ENCODE data around the gene ZNF211. TPM values are rescaled to one million over a fixed set of nuclear protein-coding genes. Genes with fewer than 3 reads are reported as not detected.

ZNF211 gene
- polyA plus RNA-seq, 1 donor from 2014 or later: 17.8 TPM

GRCh38 chr19:57672466-57672865, 39.5 kb downstream of the ZNF211 start:
- H3K9me3 Mint-ChIP-seq: peaks cover 3 to 8% (median 4%) of the 10 kb centered on the region in 3 donors
- H3K27ac Mint-ChIP-seq: no peak overlapping the region
- peaks cover 0 to 1% (median 0%) of the 10 kb centered on the region in 3 donors for H3K4me1 Mint-ChIP-seq
- peaks cover 3% of the 10 kb centered on the region for H3K36me3 Mint-ChIP-seq
- peaks cover 7% of the 10 kb centered on the region for H3K27me3 Mint-ChIP-seq
- H3K4me3 Mint-ChIP-seq: no peak overlapping the region

GRCh38 chr19:57675881-57676280, 42.9 kb downstream of the ZNF211 start:
- H3K9me3 Mint-ChIP-seq: peaks cover 1 to 15% (median 7%) of the 10 kb centered on the region in 3 donors
- peaks cover 0 to 1% (median 0%) of the 10 kb centered on the region in 3 donors for H3K4me1 Mint-ChIP-seq
- H3K27ac Mint-ChIP-seq: no peak overlapping the region
- H3K4me3 Mint-ChIP-seq: no peak overlapping the region
- H3K36me3 Mint-ChIP-seq: peaks cover 5% of the 10 kb centered on the region
- H3K27me3 Mint-ChIP-seq: no peaks in the 10 kb centered on the region

- Mint-ChIP-seq H3K36me3 (peaks cover 45% of the 10 kb centered on the region), H3K27ac (peak overlapping the region; percentile 65 to 99 (median 95)), H3K4me3 (peak overlapping the region; percentile 88 to 99 (median 98)), H3K27me3 (no peaks in the 10 kb centered on the region), H3K9me3 (peaks cover 10 to 50% (median 43%) of the 10 kb centered on the region in 3 donors), H3K4me1 (peaks cover 19 to 32% (median 24%) of the 10 kb centered on the region in 3 donors)
Measured at GRCh38 chr19:57682226-57682766, 49.3 kb downstream of the ZNF211 start.

- H3K4me1 Mint-ChIP-seq: peaks cover 16 to 27% (median 19%) of the 10 kb centered on the region in 3 donors
- no peak overlapping the region for H3K27ac Mint-ChIP-seq
- no peaks in the 10 kb centered on the region for H3K27me3 Mint-ChIP-seq
- peaks cover 58% of the 10 kb centered on the region for H3K36me3 Mint-ChIP-seq
- H3K9me3 Mint-ChIP-seq: peaks cover 12 to 49% (median 46%) of the 10 kb centered on the region in 3 donors
- H3K4me3 Mint-ChIP-seq: peak overlapping the region in 3 of 4 donors; percentile 22 to 79 (median 75)
Measured at GRCh38 chr19:57686727-57687126, 53.8 kb downstream of the ZNF211 start.

- H3K36me3 Mint-ChIP-seq: peaks cover 57% of the 10 kb centered on the region
- no peak overlapping the region for H3K4me3 Mint-ChIP-seq
- H3K9me3 Mint-ChIP-seq: peaks cover 12 to 49% (median 42%) of the 10 kb centered on the region in 3 donors
- H3K27ac Mint-ChIP-seq: no peak overlapping the region
- H3K27me3 Mint-ChIP-seq: no peaks in the 10 kb centered on the region
- H3K4me1 Mint-ChIP-seq: peaks cover 9 to 21% (median 17%) of the 10 kb centered on the region in 3 donors
Measured at GRCh38 chr19:57687363-57688010, 54.5 kb downstream of the ZNF211 start.

- peaks cover 2 to 14% (median 10%) of the 10 kb centered on the region in 3 donors for H3K4me1 Mint-ChIP-seq
- H3K36me3 Mint-ChIP-seq: peaks cover 50% of the 10 kb centered on the region
- peaks cover 12 to 47% (median 40%) of the 10 kb centered on the region in 3 donors for H3K9me3 Mint-ChIP-seq
- H3K27me3 Mint-ChIP-seq: no peaks in the 10 kb centered on the region
- H3K27ac Mint-ChIP-seq: no peak overlapping the region
- H3K4me3 Mint-ChIP-seq: peak overlapping the region in 1 of 4 donors; percentile 26
Measured at GRCh38 chr19:57688011-57688763, 55.2 kb downstream of the ZNF211 start.

GRCh38 chr19:57689750-57690149, 56.8 kb downstream of the ZNF211 start:
- Mint-ChIP-seq H3K4me3 (no peak overlapping the region), H3K27ac (peak overlapping the region in 1 of 3 donors; percentile 80), H3K36me3 (peaks cover 48% of the 10 kb centered on the region), H3K27me3 (no peaks in the 10 kb centered on the region), H3K4me1 (peaks cover 0 to 6% (median 5%) of the 10 kb centered on the region in 3 donors), H3K9me3 (peaks cover 12 to 38% (median 25%) of the 10 kb centered on the region in 3 donors)

Other genes with a start within 250 kb of the ZNF211 start
- 12.7 TPM for gene ZNF548, start 243.3 kb upstream of the ZNF211 start, polyA plus RNA-seq
- 5.4 TPM for gene ZNF17, start 222.0 kb upstream of the ZNF211 start, polyA plus RNA-seq
- gene ZNF749, start 197.8 kb upstream of the ZNF211 start, polyA plus RNA-seq: 5.4 TPM
- 0.53 TPM for gene VN1R1, start 176.0 kb upstream of the ZNF211 start, polyA plus RNA-seq
- 1.1 TPM for gene ZNF772, start 155.6 kb upstream of the ZNF211 start, polyA plus RNA-seq
- 12.4 TPM for gene ZNF419, start 145.4 kb upstream of the ZNF211 start, polyA plus RNA-seq
- gene ZNF773, start 133.2 kb upstream of the ZNF211 start, polyA plus RNA-seq: 9.0 TPM
- gene ZNF549, start 105.8 kb upstream of the ZNF211 start, polyA plus RNA-seq: 7.3 TPM
- 8.8 TPM for gene ZNF550, start 73.3 kb upstream of the ZNF211 start, polyA plus RNA-seq
- 5.5 TPM for gene ZNF416, start 54.3 kb upstream of the ZNF211 start, polyA plus RNA-seq
- 9.9 TPM for gene ZIK1, start 49.0 kb upstream of the ZNF211 start, polyA plus RNA-seq
- 5.0 TPM for gene ZNF530, start 33.3 kb upstream of the ZNF211 start, polyA plus RNA-seq
- 13.5 TPM for gene ZNF134, start 18.9 kb upstream of the ZNF211 start, polyA plus RNA-seq
- gene ZSCAN4, start 35.8 kb downstream of the ZNF211 start, polyA plus RNA-seq: not detected
- 5.8 TPM for gene ZNF551, start 48.8 kb downstream of the ZNF211 start, polyA plus RNA-seq
- 5.0 TPM for gene ZNF154, start 76.0 kb downstream of the ZNF211 start, polyA plus RNA-seq
- 20.7 TPM for gene ZNF671, start 94.5 kb downstream of the ZNF211 start, polyA plus RNA-seq
- gene ZNF776, start 113.6 kb downstream of the ZNF211 start, polyA plus RNA-seq: 13.4 TPM
- 19.5 TPM for gene ZNF586, start 136.5 kb downstream of the ZNF211 start, polyA plus RNA-seq
- 6.8 TPM for gene ZNF552, start 181.7 kb downstream of the ZNF211 start, polyA plus RNA-seq
- gene ZNF587B, start 197.1 kb downstream of the ZNF211 start, polyA plus RNA-seq: 3.2 TPM
- 10.5 TPM for gene ZNF587, start 216.7 kb downstream of the ZNF211 start, polyA plus RNA-seq